AG09319 (cell line): ENCODE measurements around the gene SRSF9.
A peak's percentile ranks its signal among the peaks of the same experiment; 100 is the strongest.

Source experiments
- DNase-seq: peaks from one replicate; pipeline ENCODE4 v3.0.0-alpha.2; 2010; ENCODE audit warnings: low read depth; ENCODE audit errors: extremely low read depth
- TF ChIP-seq, protein P1 (sequence below): IDR thresholded peaks from 2 replicates; pipeline ENCODE4 v1.5.1; 2011; ENCODE audit warnings: low read depth, mild to moderate bottlenecking, inconsistent platforms, low read length, moderate library complexity

SRSF9 gene

GRCh38 chr12:120445911-120446843 is 23.4 kb downstream of the SRSF9 start, which contains the start of the genes GATC and TRIAP1:
Gene GATC, plus strand, starts transcription at chr12:120446444. Its CDS starts 37 bp downstream, at chr12:120446481.
Gene TRIAP1, minus strand, starts transcription at chr12:120446384. Its CDS starts 12 bp downstream, at chr12:120446372.
- DNase-seq, result no peak
- TF ChIP-seq, protein P1, sequence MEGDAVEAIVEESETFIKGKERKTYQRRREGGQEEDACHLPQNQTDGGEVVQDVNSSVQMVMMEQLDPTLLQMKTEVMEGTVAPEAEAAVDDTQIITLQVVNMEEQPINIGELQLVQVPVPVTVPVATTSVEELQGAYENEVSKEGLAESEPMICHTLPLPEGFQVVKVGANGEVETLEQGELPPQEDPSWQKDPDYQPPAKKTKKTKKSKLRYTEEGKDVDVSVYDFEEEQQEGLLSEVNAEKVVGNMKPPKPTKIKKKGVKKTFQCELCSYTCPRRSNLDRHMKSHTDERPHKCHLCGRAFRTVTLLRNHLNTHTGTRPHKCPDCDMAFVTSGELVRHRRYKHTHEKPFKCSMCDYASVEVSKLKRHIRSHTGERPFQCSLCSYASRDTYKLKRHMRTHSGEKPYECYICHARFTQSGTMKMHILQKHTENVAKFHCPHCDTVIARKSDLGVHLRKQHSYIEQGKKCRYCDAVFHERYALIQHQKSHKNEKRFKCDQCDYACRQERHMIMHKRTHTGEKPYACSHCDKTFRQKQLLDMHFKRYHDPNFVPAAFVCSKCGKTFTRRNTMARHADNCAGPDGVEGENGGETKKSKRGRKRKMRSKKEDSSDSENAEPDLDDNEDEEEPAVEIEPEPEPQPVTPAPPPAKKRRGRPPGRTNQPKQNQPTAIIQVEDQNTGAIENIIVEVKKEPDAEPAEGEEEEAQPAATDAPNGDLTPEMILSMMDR, result no peak

GRCh38 chr12:120444676-120445075 is 24.9 kb downstream of the SRSF9 start:
- TF ChIP-seq, protein P1, result no peak

DNA sequence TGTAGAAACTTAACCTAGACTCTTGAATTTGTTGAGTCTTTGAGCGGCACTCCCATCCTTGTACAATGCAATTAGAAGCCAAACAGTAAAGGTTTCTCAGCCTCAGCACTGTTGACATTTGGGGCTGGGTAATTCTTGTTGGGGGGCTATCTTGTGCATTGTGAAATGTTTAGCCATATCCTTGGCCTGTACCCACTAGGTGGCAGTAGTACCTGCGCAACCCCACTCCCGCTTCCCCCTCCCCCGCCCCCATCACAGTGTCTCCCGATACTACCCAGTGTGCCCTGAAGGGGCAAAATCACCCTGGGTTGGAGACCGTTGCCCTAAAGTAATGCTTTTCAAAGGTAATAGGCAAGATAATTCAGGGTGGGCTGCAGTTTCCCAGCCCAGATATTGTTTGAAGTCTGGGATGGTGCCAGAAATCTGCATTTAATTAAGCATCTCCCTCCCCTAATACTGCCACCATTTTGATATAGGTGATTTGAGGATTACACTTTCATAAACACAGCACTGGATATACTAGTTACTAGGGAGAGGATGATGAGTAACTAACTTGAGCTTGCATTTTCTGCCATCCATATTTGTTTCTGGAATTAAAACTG is 29.8 kb downstream of the SRSF9 start:
- TF ChIP-seq, protein P1, result peak; percentile 38
- no peak for DNase-seq

More at GRCh38 chr12:120444676-120445075, 24.9 kb downstream of the SRSF9 start:
- DNase-seq, result no peak

GRCh38 chr12:120438495-120439198 is 30.9 kb downstream of the SRSF9 start:
- no peak for DNase-seq
- TF ChIP-seq, protein P1, result no peak

DNA sequence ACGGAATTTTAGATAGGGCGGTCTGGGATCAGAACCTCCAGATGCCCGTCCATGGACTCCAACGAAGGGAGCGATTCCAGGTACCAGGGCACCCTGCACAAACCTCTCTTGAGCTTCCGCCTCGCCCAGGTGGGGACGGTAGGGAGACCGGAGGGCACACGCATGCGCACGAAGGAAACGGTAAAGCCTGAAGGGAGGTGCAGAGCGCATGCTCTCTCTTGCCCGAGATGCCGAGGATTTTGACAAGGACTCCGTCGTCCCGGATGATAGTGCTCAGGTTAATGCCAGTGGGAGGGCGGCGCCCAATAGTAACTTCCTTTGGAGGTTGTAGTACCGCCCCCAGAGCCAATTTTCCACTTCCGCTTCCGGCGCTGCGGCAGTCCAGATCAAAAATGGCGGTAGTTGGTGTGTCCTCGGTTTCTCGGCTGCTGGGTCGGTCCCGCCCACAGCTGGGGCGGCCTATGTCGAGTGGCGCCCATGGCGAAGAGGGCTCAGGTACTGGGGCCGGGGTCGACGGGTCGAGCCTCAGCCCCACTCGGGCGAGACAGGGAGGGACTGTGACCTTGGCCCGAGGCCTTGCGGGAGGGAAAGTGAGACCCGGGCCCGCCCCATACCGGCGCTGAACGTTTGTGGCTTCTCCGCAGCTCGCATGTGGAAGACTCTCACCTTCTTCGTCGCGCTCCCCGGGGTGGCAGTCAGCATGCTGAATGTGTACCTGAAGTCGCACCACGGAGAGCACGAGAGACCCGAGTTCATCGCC is 31.6 kb downstream of the SRSF9 start, which contains the start of gene COX6A1:
COX6A1 (plus strand) TSS at position 379 of the 760 bp plus-strand sequence; CDS start at position 393, 14 bp downstream.
- DNase-seq, result peak; percentile 91
- TF ChIP-seq, protein P1, result no peak; the same call in 1 of the 2 replicates

DNA sequence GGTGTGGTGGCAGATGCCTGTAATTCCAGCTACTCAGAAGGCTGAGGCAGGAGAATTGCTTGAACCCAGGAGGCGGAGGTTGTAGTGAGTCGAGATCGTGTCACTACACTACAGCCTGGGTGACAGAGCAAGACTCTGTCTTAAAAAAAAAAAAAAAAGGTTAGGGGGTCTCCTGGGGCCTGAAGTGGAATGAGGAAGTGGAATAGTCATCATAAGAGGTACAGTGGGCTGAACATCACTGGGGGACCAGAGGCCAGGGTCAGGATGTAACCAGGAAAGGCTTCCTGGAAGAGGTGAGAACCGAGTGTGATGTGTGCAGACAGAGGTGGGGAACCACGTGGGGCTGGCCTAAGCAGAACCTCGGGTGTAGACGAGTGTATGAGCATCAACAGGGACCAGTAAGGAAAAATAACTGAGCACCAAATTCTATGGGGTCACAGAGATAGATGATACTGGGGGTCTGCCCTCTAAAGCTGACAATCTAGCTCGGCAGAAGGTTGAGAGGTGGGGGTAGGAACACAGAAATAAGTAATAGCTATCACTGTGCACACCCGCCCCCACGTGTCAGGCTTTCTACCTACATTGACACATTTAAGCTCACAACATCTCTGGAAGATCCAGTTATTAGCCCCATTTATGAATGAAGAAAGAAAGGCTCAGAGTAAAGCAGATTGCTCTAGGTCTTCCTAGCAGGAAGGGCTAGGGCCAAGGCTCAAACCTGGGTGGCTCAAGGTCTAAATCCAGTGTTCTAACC is 36.6 kb downstream of the SRSF9 start:
- DNase-seq, result no peak

More for the DNA sequence above, 36.6 kb downstream of the SRSF9 start:
- TF ChIP-seq, protein P1, result no peak
